ENCODE data around the gene TTC39B.

The TTC39B gene

GRCh38 chr9:15205632-15206420 lies 101.2 kb downstream of the TTC39B start:
- Mint-ChIP-seq H3K27ac (ENCODE audit: low read depth) (no peak overlapping the region), H3K9me3 (no peaks in the 10 kb centered on the region), H3K36me3 (ENCODE audit: insufficient read depth) (peaks cover 44% of the 10 kb centered on the region), H3K4me3 (no peak overlapping the region), H3K27me3 (no peaks in the 10 kb centered on the region), H3K4me1 (peaks cover 15% of the 10 kb centered on the region)
- DNase-seq (ENCODE audit: low spot score in 2 of 2) (no peak), ATAC-seq (replicated peaks; ENCODE audit: extremely low read depth, poor library complexity, severe bottlenecking) (no peak)

- Mint-ChIP-seq H3K36me3 (ENCODE audit: insufficient read depth) (peaks cover 44% of the 10 kb centered on the region), H3K4me1 (peaks cover 12% of the 10 kb centered on the region), H3K9me3 (no peaks in the 10 kb centered on the region), H3K27ac (ENCODE audit: low read depth) (no peak overlapping the region), H3K27me3 (no peaks in the 10 kb centered on the region), H3K4me3 (no peak overlapping the region)
- DNase-seq (ENCODE audit: low spot score in 2 of 2): no peak
- no peak for ATAC-seq (replicated peaks; ENCODE audit: extremely low read depth, poor library complexity, severe bottlenecking)
Measured at GRCh38 chr9:15203581-15203980, 103.4 kb downstream of the TTC39B start.

DNA sequence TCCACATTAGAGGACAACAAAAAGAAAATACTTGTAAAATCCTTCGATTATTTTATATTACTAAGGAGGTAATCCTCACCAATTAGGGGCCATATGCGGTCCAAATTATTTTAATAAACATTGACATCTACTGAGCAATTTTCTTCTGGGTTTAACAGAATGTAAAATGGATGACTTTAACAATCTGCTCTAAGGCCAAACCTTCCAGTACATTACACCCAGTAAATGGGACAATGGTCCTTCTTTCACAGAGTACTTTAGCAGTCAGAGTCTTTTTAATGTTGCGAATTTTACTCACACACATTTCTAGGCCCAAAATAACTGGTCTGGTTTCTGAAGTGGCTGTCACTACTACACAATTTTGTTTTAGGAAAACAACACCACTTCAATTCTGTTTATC lies 106.9 kb downstream of the TTC39B start:
- Mint-ChIP-seq H3K27me3 (no peaks in the 10 kb centered on the region), H3K9me3 (no peaks in the 10 kb centered on the region), H3K36me3 (ENCODE audit: insufficient read depth) (peaks cover 41% of the 10 kb centered on the region), H3K4me1 (no peaks in the 10 kb centered on the region), H3K27ac (ENCODE audit: low read depth) (no peak overlapping the region), H3K4me3 (no peak overlapping the region)
- ATAC-seq (replicated peaks; ENCODE audit: extremely low read depth, poor library complexity, severe bottlenecking): no peak
- DNase-seq (ENCODE audit: low spot score in 2 of 2): no peak

DNA sequence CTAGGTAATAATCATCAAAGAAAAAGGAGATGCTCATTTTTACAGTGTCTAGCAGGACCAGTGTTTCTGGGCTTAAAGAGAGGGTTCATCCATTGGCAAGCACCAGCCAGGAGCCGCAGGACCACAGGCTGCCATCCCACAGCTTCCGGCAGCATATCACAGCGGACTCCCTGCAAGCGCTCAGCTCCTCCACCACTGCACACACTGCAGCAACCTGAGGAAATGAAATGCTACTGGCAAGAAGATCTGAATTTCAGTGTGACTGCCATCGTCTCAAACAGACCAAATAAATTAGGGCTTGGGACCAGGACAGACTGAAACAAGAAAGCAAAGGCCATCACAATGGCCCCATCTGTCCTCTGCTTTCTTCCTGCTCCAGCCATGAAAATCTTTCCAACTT lies 114.2 kb downstream of the TTC39B start:
- Mint-ChIP-seq H3K4me1 (peaks cover 12% of the 10 kb centered on the region), H3K9me3 (no peaks in the 10 kb centered on the region), H3K36me3 (ENCODE audit: insufficient read depth) (peaks cover 37% of the 10 kb centered on the region), H3K27me3 (no peaks in the 10 kb centered on the region), H3K4me3 (no peak overlapping the region), H3K27ac (ENCODE audit: low read depth) (no peak overlapping the region)
- DNase-seq (ENCODE audit: low spot score in 2 of 2) (no peak), ATAC-seq (replicated peaks; ENCODE audit: extremely low read depth, poor library complexity, severe bottlenecking) (no peak)

- DNase-seq (ENCODE audit: low spot score in 2 of 2) (no peak), ATAC-seq (replicated peaks; ENCODE audit: extremely low read depth, poor library complexity, severe bottlenecking) (no peak)
- Mint-ChIP-seq H3K27ac (ENCODE audit: low read depth) (no peak overlapping the region), H3K4me1 (peaks cover 12% of the 10 kb centered on the region), H3K9me3 (no peaks in the 10 kb centered on the region), H3K36me3 (ENCODE audit: insufficient read depth) (peaks cover 45% of the 10 kb centered on the region), H3K4me3 (no peak overlapping the region), H3K27me3 (no peaks in the 10 kb centered on the region)
Measured at GRCh38 chr9:15191378-15191777, 115.6 kb downstream of the TTC39B start.

- no peaks in the 10 kb centered on the region for H3K9me3 Mint-ChIP-seq
- H3K27me3 Mint-ChIP-seq: no peaks in the 10 kb centered on the region
- no peak for ATAC-seq (replicated peaks; ENCODE audit: extremely low read depth, poor library complexity, severe bottlenecking)
- peaks cover 42% of the 10 kb centered on the region for H3K36me3 Mint-ChIP-seq (ENCODE audit: insufficient read depth)
- DNase-seq (ENCODE audit: low spot score in 2 of 2): no peak
- no peak overlapping the region for H3K4me3 Mint-ChIP-seq
- no peak overlapping the region for H3K27ac Mint-ChIP-seq (ENCODE audit: low read depth)
- peaks cover 12% of the 10 kb centered on the region for H3K4me1 Mint-ChIP-seq
Measured at GRCh38 chr9:15189481-15189880, 117.5 kb downstream of the TTC39B start.

GRCh38 chr9:15187589-15187988 lies 119.4 kb downstream of the TTC39B start:
- Mint-ChIP-seq H3K9me3 (no peaks in the 10 kb centered on the region), H3K4me3 (no peak overlapping the region), H3K4me1 (peaks cover 12% of the 10 kb centered on the region), H3K27me3 (no peaks in the 10 kb centered on the region), H3K36me3 (ENCODE audit: insufficient read depth) (peaks cover 44% of the 10 kb centered on the region), H3K27ac (ENCODE audit: low read depth) (no peak overlapping the region)
- ATAC-seq (replicated peaks; ENCODE audit: extremely low read depth, poor library complexity, severe bottlenecking) (no peak), DNase-seq (ENCODE audit: low spot score in 2 of 2) (no peak)

DNA sequence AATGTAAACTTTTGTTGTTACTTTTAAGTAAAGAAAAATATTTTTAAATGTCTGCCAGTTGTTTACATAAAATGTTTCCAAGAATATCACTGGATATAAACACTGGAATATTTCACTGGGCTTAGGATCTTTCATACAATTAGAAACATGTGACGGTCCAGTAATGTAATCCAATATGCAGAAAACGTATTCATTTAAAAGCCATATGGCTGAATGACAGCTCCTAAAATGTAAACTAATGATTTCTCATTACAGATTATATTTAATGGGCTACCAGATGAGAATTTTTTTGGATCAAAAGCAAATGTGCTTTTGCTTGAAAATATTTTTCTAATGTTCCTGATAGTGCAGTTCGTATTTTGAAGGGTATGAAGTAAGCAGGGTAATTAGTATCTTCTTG lies 124.3 kb downstream of the TTC39B start:
- Mint-ChIP-seq H3K9me3 (no peaks in the 10 kb centered on the region), H3K27ac (ENCODE audit: low read depth) (no peak overlapping the region), H3K4me1 (peaks cover 7% of the 10 kb centered on the region), H3K36me3 (ENCODE audit: insufficient read depth) (peaks cover 32% of the 10 kb centered on the region), H3K27me3 (no peaks in the 10 kb centered on the region), H3K4me3 (no peak overlapping the region)
- DNase-seq (ENCODE audit: low spot score in 2 of 2) (no peak), ATAC-seq (replicated peaks; ENCODE audit: extremely low read depth, poor library complexity, severe bottlenecking) (no peak)

DNA sequence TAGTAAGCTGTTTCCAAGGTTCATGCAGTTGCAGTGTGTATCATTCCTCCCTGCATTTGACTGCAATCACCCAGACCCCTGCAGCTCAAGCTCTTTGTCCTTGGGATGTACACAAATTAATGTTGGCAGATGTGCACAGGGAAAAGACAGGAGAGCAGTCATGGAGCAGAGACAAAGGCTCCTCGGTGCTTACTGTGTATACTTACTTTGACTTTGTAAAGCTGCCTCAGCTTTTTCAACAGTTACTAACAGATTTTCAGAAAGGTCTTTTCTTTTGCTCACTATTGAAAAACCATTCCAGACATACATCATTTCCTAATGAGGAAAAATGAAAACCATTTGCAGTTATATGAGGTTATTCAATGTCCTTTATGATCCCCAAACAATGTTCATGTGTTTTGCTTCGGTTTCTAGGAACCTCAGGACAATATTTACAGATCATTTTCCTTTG lies 124.9 kb downstream of the TTC39B start:
- Mint-ChIP-seq H3K9me3 (no peaks in the 10 kb centered on the region), H3K36me3 (ENCODE audit: insufficient read depth) (peaks cover 28% of the 10 kb centered on the region), H3K4me3 (no peak overlapping the region), H3K27me3 (no peaks in the 10 kb centered on the region), H3K27ac (ENCODE audit: low read depth) (no peak overlapping the region), H3K4me1 (peaks cover 7% of the 10 kb centered on the region)
- ATAC-seq (replicated peaks; ENCODE audit: extremely low read depth, poor library complexity, severe bottlenecking) (no peak), DNase-seq (ENCODE audit: low spot score in 2 of 2) (no peak)

DNA sequence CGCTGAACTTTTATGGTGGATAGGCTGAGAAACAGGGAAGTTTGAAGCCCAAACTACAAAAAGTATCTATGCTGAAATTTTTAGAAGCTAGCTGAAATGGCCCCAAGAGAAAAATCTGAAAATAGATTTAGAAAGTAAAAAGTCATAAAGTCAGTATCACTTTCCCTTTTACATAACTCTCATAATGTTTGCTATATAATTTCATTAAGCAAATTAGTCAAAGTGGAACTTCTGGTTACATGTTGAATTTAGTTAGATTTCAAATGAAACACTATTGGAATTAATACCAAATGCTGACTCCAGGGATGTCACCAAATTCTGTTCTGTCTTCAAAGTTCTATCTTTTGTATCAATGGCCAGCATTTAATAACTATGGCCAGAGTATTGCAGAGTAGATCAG lies 126.9 kb downstream of the TTC39B start:
- H3K4me3 Mint-ChIP-seq: no peak overlapping the region
- no peaks in the 10 kb centered on the region for H3K9me3 Mint-ChIP-seq
- ATAC-seq (replicated peaks; ENCODE audit: extremely low read depth, poor library complexity, severe bottlenecking) (no peak), DNase-seq (ENCODE audit: low spot score in 2 of 2) (no peak)
- H3K4me1 Mint-ChIP-seq: peaks cover 7% of the 10 kb centered on the region
- peaks cover 19% of the 10 kb centered on the region for H3K36me3 Mint-ChIP-seq (ENCODE audit: insufficient read depth)
- no peak overlapping the region for H3K27ac Mint-ChIP-seq (ENCODE audit: low read depth)
- no peaks in the 10 kb centered on the region for H3K27me3 Mint-ChIP-seq

GRCh38 chr9:15178631-15179030 lies 128.4 kb downstream of the TTC39B start:
- Mint-ChIP-seq H3K27ac (ENCODE audit: low read depth) (no peak overlapping the region), H3K4me1 (peaks cover 7% of the 10 kb centered on the region), H3K9me3 (no peaks in the 10 kb centered on the region), H3K27me3 (no peaks in the 10 kb centered on the region), H3K36me3 (ENCODE audit: insufficient read depth) (peaks cover 19% of the 10 kb centered on the region), H3K4me3 (no peak overlapping the region)
- ATAC-seq (replicated peaks; ENCODE audit: extremely low read depth, poor library complexity, severe bottlenecking) (no peak), DNase-seq (ENCODE audit: low spot score in 2 of 2) (no peak)

DNA sequence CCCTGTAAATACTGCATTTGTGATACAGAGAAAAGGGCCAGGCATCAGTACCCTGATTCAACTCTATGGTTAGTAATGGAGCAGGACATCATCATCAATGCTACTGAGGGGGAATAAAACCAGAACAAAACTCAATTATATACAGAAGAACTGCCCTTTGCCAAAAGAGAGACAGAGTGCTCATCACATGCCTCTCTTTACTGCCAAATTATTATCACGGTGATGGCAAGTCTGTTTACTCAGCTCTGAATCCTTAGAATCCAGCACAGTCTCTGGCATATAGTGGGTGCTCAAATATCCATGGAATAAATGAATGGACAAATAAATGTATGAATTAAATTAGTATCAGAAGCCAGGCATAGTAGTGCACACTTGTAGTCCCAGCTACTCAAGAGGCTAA lies 130.2 kb downstream of the TTC39B start:
- no peak overlapping the region for H3K4me3 Mint-ChIP-seq
- no peak for DNase-seq (ENCODE audit: low spot score in 2 of 2)
- peaks cover 4% of the 10 kb centered on the region for H3K4me1 Mint-ChIP-seq
- no peaks in the 10 kb centered on the region for H3K27me3 Mint-ChIP-seq
- H3K36me3 Mint-ChIP-seq (ENCODE audit: insufficient read depth): peaks cover 19% of the 10 kb centered on the region
- H3K27ac Mint-ChIP-seq (ENCODE audit: low read depth): no peak overlapping the region
- H3K9me3 Mint-ChIP-seq: no peaks in the 10 kb centered on the region
- ATAC-seq (replicated peaks; ENCODE audit: extremely low read depth, poor library complexity, severe bottlenecking): no peak

DNA sequence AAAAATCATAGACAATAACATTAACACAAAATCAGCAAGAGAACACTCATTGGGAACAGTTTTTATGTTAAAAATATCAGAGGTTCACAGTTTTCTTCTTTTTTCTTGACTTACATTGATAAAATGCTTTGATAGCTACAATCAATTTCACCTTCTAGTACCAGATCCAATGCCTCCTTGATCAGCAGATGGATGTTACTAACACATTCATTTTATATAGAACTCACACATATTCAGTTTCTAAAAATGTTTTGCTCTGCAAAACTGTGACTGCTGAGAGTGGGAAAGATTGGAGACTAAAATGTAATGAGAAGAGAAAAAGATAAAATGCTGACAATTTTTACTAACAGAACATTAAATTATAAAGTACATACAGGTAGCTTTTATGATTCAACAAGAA lies 143.1 kb downstream of the TTC39B start:
- ATAC-seq (replicated peaks; ENCODE audit: extremely low read depth, poor library complexity, severe bottlenecking): no peak
- H3K9me3 Mint-ChIP-seq: no peaks in the 10 kb centered on the region
- no peaks in the 10 kb centered on the region for H3K27me3 Mint-ChIP-seq
- no peak for DNase-seq (ENCODE audit: low spot score in 2 of 2)
- H3K4me3 Mint-ChIP-seq: no peak overlapping the region
- H3K4me1 Mint-ChIP-seq: no peaks in the 10 kb centered on the region
- H3K36me3 Mint-ChIP-seq (ENCODE audit: insufficient read depth): peaks cover 6% of the 10 kb centered on the region
- H3K27ac Mint-ChIP-seq (ENCODE audit: low read depth): no peak overlapping the region
